ENCODE results near the gene ST8SIA4. TPM values are rescaled to one million over a fixed set of nuclear protein-coding genes. Genes with fewer than 3 reads are reported as not detected.

ST8SIA4 gene
- total and polyA plus RNA-seq, 2 donors (not counting 1 experiment from before 2014, with no cell fraction given), result 9.5 to 42.6 TPM

DNA sequence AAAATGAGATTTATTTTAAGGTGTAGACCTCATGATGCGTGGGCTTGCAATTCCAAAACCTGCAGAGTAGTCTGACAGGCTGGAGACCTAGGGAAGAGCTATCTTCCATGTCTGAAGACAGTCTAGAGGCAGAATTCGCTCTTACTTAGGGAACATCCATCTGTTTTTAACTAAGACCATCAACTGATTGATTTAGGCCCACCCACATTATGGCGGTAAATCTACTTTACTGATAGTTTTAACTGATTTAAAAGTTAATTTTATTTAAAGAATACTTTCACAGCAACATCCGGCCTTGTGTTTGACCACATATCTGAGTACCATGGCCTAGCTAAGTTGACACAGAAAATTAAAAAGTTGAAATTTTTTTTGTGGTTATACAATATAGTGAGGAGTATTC, 6.0 kb upstream of the ST8SIA4 start:
- no peaks in the 10 kb centered on the region for H3K36me3 ChIP-seq (replicated peaks in 1 of 2; ENCODE audit: control extremely low read depth in 1 of 2, control insufficient read depth in 1 of 2, extremely low read depth in 1 of 2, insufficient read depth in 2 of 2, low read length in 1 of 2)
- H3K4me2 ChIP-seq (replicated peaks; ENCODE audit: low read depth, low read length, poor library complexity, severe bottlenecking), result no peak overlapping the region
- Mint-ChIP-seq H3K4me3 (no peak overlapping the region), H3K27me3 (no peaks in the 10 kb centered on the region), H3K4me1 (peaks cover 37% of the 10 kb centered on the region), H3K9me3 (ENCODE audit: insufficient read depth) (no peaks in the 10 kb centered on the region), H3K27ac (no peak overlapping the region)
- no peak for DNase-seq
- CTCF ChIA-PET, result interaction anchor here (1.0 to 1.6 kb wide), 2 partner anchors 14 to 36 kb away, joined by 3 to 4 read pairs; no protein-coding TSS in a partner anchor
- no peak overlapping the region for H2AFZ ChIP-seq (ENCODE audit: insufficient read depth, low read depth, low read length, poor library complexity, severe bottlenecking)
- no peak overlapping the region for H3K27ac ChIP-seq (ENCODE audit: low read length in 2 of 2)
- H3K9ac ChIP-seq (ENCODE audit: low read length), result no peak overlapping the region
- no peak for TF ChIP-seq CTCF (IDR thresholded peaks at IDR 0.05)
- no peak for TF ChIP-seq EZH2 (IDR thresholded peaks at IDR 0.05; ENCODE audit: borderline replicate concordance, insufficient read depth, low read depth, low read length, poor library complexity, severe bottlenecking)
- no peaks in the 10 kb centered on the region for H3K9me3 ChIP-seq (ENCODE audit: control extremely low read depth in 1 of 3, control insufficient read depth in 2 of 3, insufficient read depth in 1 of 3, low read length in 2 of 3)
- no peak overlapping the region for H3K4me3 ChIP-seq (ENCODE audit: control extremely low read depth in 1 of 5, extremely low read depth in 1 of 5, insufficient read depth in 1 of 5, low read depth in 2 of 5, low read length in 4 of 5)
- POLR2A ChIA-PET, result no interaction called here
- intact Hi-C loops (cut with micrococcal nuclease), result no loop called here
- H3K79me2 ChIP-seq (ENCODE audit: control insufficient read depth, insufficient read depth, low read length), result peaks cover 5% of the 10 kb centered on the region
- WGBS (ENCODE audit: insufficient coverage), result 100% methylated on average over 1 of the region's 4 CpGs
- no peaks in the 10 kb centered on the region for H4K20me1 ChIP-seq (ENCODE audit: control insufficient read depth, insufficient read depth, low read length, poor library complexity, severe bottlenecking)
- ATAC-seq (ENCODE audit: low read depth), result no peak
- peaks cover 7 to 8% of the 10 kb centered on the region in 2 donors for H3K4me1 ChIP-seq (ENCODE audit: control insufficient read depth in 2 of 2, insufficient read depth in 2 of 2, low read length in 2 of 2)
- no peaks in the 10 kb centered on the region for H3K27me3 ChIP-seq (replicated peaks in 1 of 4; ENCODE audit: control extremely low read depth in 1 of 4, control insufficient read depth in 3 of 4, insufficient read depth in 4 of 4, low read length in 3 of 4)

DNA sequence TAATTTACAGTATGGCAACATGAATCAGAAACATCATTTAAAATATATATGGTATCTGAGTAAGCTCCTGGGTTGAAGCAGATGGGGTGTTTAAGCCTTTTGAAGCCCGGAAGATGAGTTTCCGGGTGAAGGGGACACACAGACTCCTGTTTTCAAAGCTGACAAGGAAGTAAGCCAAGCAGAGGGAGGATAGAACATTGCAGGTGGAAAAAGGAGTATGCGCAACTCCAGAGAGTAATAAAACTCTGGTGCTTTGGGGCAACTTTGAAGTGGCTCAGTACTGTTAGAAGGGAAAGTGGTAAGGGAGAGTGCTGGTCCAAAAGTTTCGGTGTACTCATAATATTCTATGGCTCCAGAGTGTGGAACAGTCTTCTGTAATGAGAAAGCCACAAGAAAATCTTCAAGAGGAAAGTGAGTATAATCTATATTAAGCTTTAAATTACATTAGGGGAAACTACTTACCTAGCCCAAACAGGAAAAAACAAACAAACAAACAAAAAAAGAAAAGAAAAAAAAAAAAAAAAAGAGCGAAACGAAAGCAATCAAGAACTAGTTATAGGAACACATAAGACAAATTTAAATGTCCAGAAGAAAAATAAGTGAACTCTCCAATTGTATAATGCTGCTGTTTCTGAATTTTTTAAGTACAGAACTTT, 2.3 kb upstream of the ST8SIA4 start:
- Mint-ChIP-seq H3K27me3 (no peaks in the 10 kb centered on the region), H3K4me3 (peak overlapping the region; percentile 89), H3K9me3 (ENCODE audit: insufficient read depth) (no peaks in the 10 kb centered on the region), H3K4me1 (peaks cover 37% of the 10 kb centered on the region), H3K27ac (peak overlapping the region; percentile 96)
- ChIA-PET POLR2A (no interaction called here), CTCF (interaction anchor here (0.9 to 6.3 kb wide), 3 partner anchors 125 to 207 kb away, joined by 4 to 92 read pairs (median 4); no protein-coding TSS in a partner anchor)
- 83% methylated on average over 3 of the region's 6 CpGs for WGBS (ENCODE audit: insufficient coverage)
- H3K36me3 ChIP-seq (replicated peaks in 1 of 2; ENCODE audit: control extremely low read depth in 1 of 2, control insufficient read depth in 1 of 2, extremely low read depth in 1 of 2, insufficient read depth in 2 of 2, low read length in 1 of 2), result no peaks in the 10 kb centered on the region
- H3K27me3 ChIP-seq (replicated peaks in 1 of 4; ENCODE audit: control extremely low read depth in 1 of 4, control insufficient read depth in 3 of 4, insufficient read depth in 4 of 4, low read length in 3 of 4), result no peaks in the 10 kb centered on the region
- H3K9me3 ChIP-seq (ENCODE audit: control extremely low read depth in 1 of 3, control insufficient read depth in 2 of 3, insufficient read depth in 1 of 3, low read length in 2 of 3), result no peaks in the 10 kb centered on the region
- no peaks in the 10 kb centered on the region for H4K20me1 ChIP-seq (ENCODE audit: control insufficient read depth, insufficient read depth, low read length, poor library complexity, severe bottlenecking)
- H3K27ac ChIP-seq (ENCODE audit: low read length in 2 of 2), result peak overlapping the region; percentile 90 to 95
- peak overlapping the region; percentile 83 for H2AFZ ChIP-seq (ENCODE audit: insufficient read depth, low read depth, low read length, poor library complexity, severe bottlenecking)
- peak overlapping the region; percentile 93 for H3K9ac ChIP-seq (ENCODE audit: low read length)
- H3K79me2 ChIP-seq (ENCODE audit: control insufficient read depth, insufficient read depth, low read length), result peaks cover 24% of the 10 kb centered on the region
- peaks cover 8 to 17% of the 10 kb centered on the region in 2 donors for H3K4me1 ChIP-seq (ENCODE audit: control insufficient read depth in 2 of 2, insufficient read depth in 2 of 2, low read length in 2 of 2)
- peak overlapping the region; percentile 82 for H3K4me2 ChIP-seq (replicated peaks; ENCODE audit: low read depth, low read length, poor library complexity, severe bottlenecking)
- intact Hi-C loops (cut with micrococcal nuclease), result no loop called here
- ATAC-seq (ENCODE audit: low read depth), result no peak
- TF ChIP-seq EZH2 (IDR thresholded peaks at IDR 0.05; ENCODE audit: borderline replicate concordance, insufficient read depth, low read depth, low read length, poor library complexity, severe bottlenecking) (no peak), CTCF (IDR thresholded peaks at IDR 0.05) (no peak)
- peak overlapping the region in 4 of 5 experiments; percentile 82 to 98 (median 95) for H3K4me3 ChIP-seq (ENCODE audit: control extremely low read depth in 1 of 5, extremely low read depth in 1 of 5, insufficient read depth in 1 of 5, low read depth in 2 of 5, low read length in 4 of 5)
- peak; percentile 32 for DNase-seq

Data from B cell (primary cell).